Activated CD4-positive, alpha-beta memory T cell treated with anti-CD3 and anti-CD28 coated beads for 36 hours (primary cell): ENCODE results near the gene PPIF. TPM values are rescaled to one million over a fixed set of nuclear protein-coding genes. Genes with fewer than 3 reads are reported as not detected.
"Not testable (repeated sequence)": the region's sequence is repeated elsewhere in the genome, so short reads cannot be mapped to it uniquely, and the experiment has no call there.

Source experiments
- CTCF ChIA-PET: fragments of 350-600 bp; sonication (Branson Sonifier 250); formaldehyde crosslinking; loops from one replicate; lab custom pipeline; 2021; ENCODE audit warnings: antibody characterized with exemption, inconsistent platforms; lab: Charles Lee
- POLR2A ChIA-PET: fragments of 350-600 bp; sonication (Branson Sonifier 250); formaldehyde crosslinking; loops from one replicate; lab custom pipeline; 2021; ENCODE audit warnings: antibody characterized with exemption; lab: Charles Lee
- DNase-seq: peaks from one replicate; pipeline ENCODE4 v3.0.0-alpha.2; 2020
- H3K27ac Mint-ChIP-seq: one replicate; pipeline ENCODE4 v1.8.0; 2021; ENCODE audit warnings: mixed read lengths
- H3K27me3 Mint-ChIP-seq: one replicate; pipeline ENCODE4 v1.8.0; 2021; ENCODE audit warnings: mixed read lengths
- H3K36me3 Mint-ChIP-seq: one replicate; pipeline ENCODE4 v1.8.0; 2021; ENCODE audit warnings: mixed read lengths
- H3K4me1 Mint-ChIP-seq: one replicate; pipeline ENCODE4 v1.8.0; 2021; ENCODE audit warnings: low read depth, mixed read lengths
- H3K4me3 Mint-ChIP-seq: one replicate; pipeline ENCODE4 v1.8.0; 2021; ENCODE audit warnings: mild to moderate bottlenecking, mixed read lengths
- H3K9me3 Mint-ChIP-seq: one replicate; pipeline ENCODE4 v1.8.0; 2021; ENCODE audit warnings: mixed read lengths
- intact Hi-C: fragments of 100-400 bp; cut with micrococcal nuclease; formaldehyde crosslinking; loops from one replicate; pipeline ENCODE4 v1.15.1; 2023
- total RNA-seq, 2 experiments: library from RNA; stranded (reverse); gene quantifications; one replicate each; pipeline ENCODE4 v1.2.3, GENCODE V29; 2021

PPIF gene
- total RNA-seq, 2 experiments from 2014 or later, result 87.2 to 94.0 TPM

- intact Hi-C loops, result no loop called here
- no peaks in the 10 kb centered on the region for H3K36me3 Mint-ChIP-seq
Measured at GRCh38 chr10:79334573-79334972, 12.7 kb upstream of the PPIF start.

DNA sequence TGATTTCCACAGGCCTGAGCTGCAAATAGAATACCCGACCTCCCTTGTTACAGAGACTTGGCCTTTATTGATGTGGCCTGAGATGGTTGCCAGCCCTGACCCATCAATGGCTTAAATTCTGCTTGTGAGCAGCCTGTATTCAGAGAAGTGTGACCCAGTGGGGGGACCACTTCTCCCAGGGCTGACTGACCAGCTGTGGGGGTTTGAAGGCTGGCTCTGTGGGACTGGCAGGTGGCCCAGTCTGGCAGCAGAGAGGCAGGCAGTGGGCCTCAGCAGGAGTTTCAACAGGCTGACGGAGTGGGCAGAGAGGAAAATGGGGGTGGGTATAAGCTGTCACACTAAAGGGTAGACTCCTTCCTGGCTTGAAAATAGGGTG lies 12.2 kb upstream of the PPIF start:
- intact Hi-C loops, result no loop called here
- Mint-ChIP-seq H3K27me3 (no peaks in the 10 kb centered on the region), H3K27ac (no peak overlapping the region), H3K4me3 (no peak overlapping the region), H3K4me1 (peaks cover 34% of the 10 kb centered on the region), H3K9me3 (no peaks in the 10 kb centered on the region), H3K36me3 (no peaks in the 10 kb centered on the region)
- POLR2A ChIA-PET, result interaction anchor here (1.5 kb wide), 2 partner anchors 13 kb away, joined by 5 to 10 read pairs; no protein-coding TSS in a partner anchor
- DNase-seq, result no peak
- CTCF ChIA-PET, result interaction anchor here (1.0 to 4.7 kb wide), 3 partner anchors 10 to 17 kb away, joined by 3 to 36 read pairs (median 4); partner anchors contain the start of gene PPIF

More at GRCh38 chr10:79334573-79334972, 12.7 kb upstream of the PPIF start:
- Mint-ChIP-seq H3K4me3 (no peak overlapping the region), H3K27ac (no peak overlapping the region), H3K27me3 (no peaks in the 10 kb centered on the region), H3K9me3 (no peaks in the 10 kb centered on the region), H3K4me1 (peaks cover 36% of the 10 kb centered on the region)
- DNase-seq, result no peak
- POLR2A ChIA-PET, result interaction anchor here (1.5 kb wide), 2 partner anchors 13 kb away, joined by 5 to 10 read pairs; no protein-coding TSS in a partner anchor
- CTCF ChIA-PET, result interaction anchor here (1.0 to 4.7 kb wide), 4 partner anchors 11 to 133 kb away, joined by 3 to 36 read pairs (median 4); partner anchors contain the start of gene PPIF

- H3K27ac Mint-ChIP-seq, result peak overlapping the region; percentile 38
- H3K4me1 Mint-ChIP-seq, result peaks cover 33% of the 10 kb centered on the region
- POLR2A ChIA-PET, result interaction anchor here (1.5 kb wide), 1 partner anchor 12 kb away, joined by 5 read pairs; no protein-coding TSS in a partner anchor
- H3K27me3 Mint-ChIP-seq, result no peaks in the 10 kb centered on the region
- CTCF ChIA-PET, result interaction anchor here (1.0 to 4.7 kb wide), 3 partner anchors 10 to 18 kb away, joined by 3 to 36 read pairs (median 4); partner anchors contain the start of gene PPIF
- H3K36me3 Mint-ChIP-seq, result no peaks in the 10 kb centered on the region
- no peak for DNase-seq
- H3K4me3 Mint-ChIP-seq, result no peak overlapping the region
- intact Hi-C loops, result no loop called here
- H3K9me3 Mint-ChIP-seq, result no peaks in the 10 kb centered on the region
Measured at GRCh38 chr10:79335470-79336235, 11.6 kb upstream of the PPIF start.

GRCh38 chr10:79336276-79336675 lies 11.0 kb upstream of the PPIF start:
- H3K4me3 Mint-ChIP-seq, result no peak overlapping the region
- no peak overlapping the region for H3K27ac Mint-ChIP-seq
- intact Hi-C loops, result no loop called here
- no peaks in the 10 kb centered on the region for H3K27me3 Mint-ChIP-seq
- peaks cover 27% of the 10 kb centered on the region for H3K4me1 Mint-ChIP-seq
- H3K36me3 Mint-ChIP-seq, result no peaks in the 10 kb centered on the region
- no peaks in the 10 kb centered on the region for H3K9me3 Mint-ChIP-seq
- ChIA-PET POLR2A (no interaction called here), CTCF (interaction anchor here (4.7 kb wide), 1 partner anchor 9 kb away, joined by 36 read pairs; the partner anchor contains the start of gene PPIF)
- DNase-seq, result no peak

- Mint-ChIP-seq H3K27ac (no peak overlapping the region), H3K4me1 (peaks cover 24% of the 10 kb centered on the region), H3K27me3 (no peaks in the 10 kb centered on the region), H3K9me3 (no peaks in the 10 kb centered on the region), H3K4me3 (no peak overlapping the region), H3K36me3 (no peaks in the 10 kb centered on the region)
- ChIA-PET CTCF (interaction anchor here (4.7 kb wide), 1 partner anchor 9 kb away, joined by 36 read pairs; the partner anchor contains the start of gene PPIF), POLR2A (interaction anchor here (1.2 kb wide), 1 partner anchor 12 kb away, joined by 5 read pairs; no protein-coding TSS in a partner anchor)
- no peak for DNase-seq
- intact Hi-C loops, result no loop called here
Measured at GRCh38 chr10:79336739-79337138, 10.5 kb upstream of the PPIF start.

- H3K27me3 Mint-ChIP-seq, intact Hi-C loops, DNase-seq, H3K27ac Mint-ChIP-seq, H3K9me3 Mint-ChIP-seq, H3K36me3 Mint-ChIP-seq, H3K4me3 Mint-ChIP-seq, CTCF ChIA-PET: not testable (repeated sequence)
- H3K4me1 Mint-ChIP-seq, result peaks cover 16% of the 10 kb centered on the region
- POLR2A ChIA-PET, result interaction anchor here (1.2 kb wide), 2 partner anchors 10 kb away, joined by 4 to 5 read pairs; no protein-coding TSS in a partner anchor
Measured at GRCh38 chr10:79337783-79338469, 9.3 kb upstream of the PPIF start.

GRCh38 chr10:79339266-79339665 lies 8.0 kb upstream of the PPIF start:
- POLR2A ChIA-PET, result interaction anchor here (1.2 kb wide), 1 partner anchor 9 kb away, joined by 4 read pairs; no protein-coding TSS in a partner anchor
- no peak for DNase-seq
- H3K27ac Mint-ChIP-seq, result no peak overlapping the region
- intact Hi-C loops, result no loop called here
- H3K36me3 Mint-ChIP-seq, result no peaks in the 10 kb centered on the region
- H3K27me3 Mint-ChIP-seq, result no peaks in the 10 kb centered on the region
- H3K4me1 Mint-ChIP-seq, result peaks cover 8% of the 10 kb centered on the region
- CTCF ChIA-PET, result no interaction called here
- H3K4me3 Mint-ChIP-seq, result no peak overlapping the region
- H3K9me3 Mint-ChIP-seq, result no peaks in the 10 kb centered on the region

- CTCF ChIA-PET, result no interaction called here
- Mint-ChIP-seq H3K4me1 (no peaks in the 10 kb centered on the region), H3K36me3 (no peaks in the 10 kb centered on the region), H3K27me3 (no peaks in the 10 kb centered on the region), H3K9me3 (no peaks in the 10 kb centered on the region), H3K27ac (no peak overlapping the region), H3K4me3 (no peak overlapping the region)
- intact Hi-C loops, result loop anchor here (10.0 kb wide), 1 partner anchor 864 kb away; the partner anchor contains the start of gene ANXA11
- POLR2A ChIA-PET, result interaction anchor here (0.6 kb wide), 1 partner anchor 10 kb away, joined by 3 read pairs; no protein-coding TSS in a partner anchor
- DNase-seq, result no peak
Measured at GRCh38 chr10:79340646-79341244, 6.5 kb upstream of the PPIF start.

- intact Hi-C loops, result loop anchor here (10.0 kb wide), 1 partner anchor 862 kb away; the partner anchor contains the start of gene ANXA11
- Mint-ChIP-seq H3K4me3 (no peak overlapping the region), H3K9me3 (no peaks in the 10 kb centered on the region), H3K27me3 (no peaks in the 10 kb centered on the region), H3K4me1 (peaks cover 4% of the 10 kb centered on the region), H3K27ac (no peak overlapping the region), H3K36me3 (no peaks in the 10 kb centered on the region)
- POLR2A ChIA-PET, result no interaction called here
- DNase-seq, result peak; percentile 5
- CTCF ChIA-PET, result interaction anchor here (0.7 to 5.8 kb wide), 4 partner anchors 7 to 49 kb away, joined by 3 to 36 read pairs (median 3); no protein-coding TSS in a partner anchor
Measured at GRCh38 chr10:79342295-79342761, 4.9 kb upstream of the PPIF start.

DNA sequence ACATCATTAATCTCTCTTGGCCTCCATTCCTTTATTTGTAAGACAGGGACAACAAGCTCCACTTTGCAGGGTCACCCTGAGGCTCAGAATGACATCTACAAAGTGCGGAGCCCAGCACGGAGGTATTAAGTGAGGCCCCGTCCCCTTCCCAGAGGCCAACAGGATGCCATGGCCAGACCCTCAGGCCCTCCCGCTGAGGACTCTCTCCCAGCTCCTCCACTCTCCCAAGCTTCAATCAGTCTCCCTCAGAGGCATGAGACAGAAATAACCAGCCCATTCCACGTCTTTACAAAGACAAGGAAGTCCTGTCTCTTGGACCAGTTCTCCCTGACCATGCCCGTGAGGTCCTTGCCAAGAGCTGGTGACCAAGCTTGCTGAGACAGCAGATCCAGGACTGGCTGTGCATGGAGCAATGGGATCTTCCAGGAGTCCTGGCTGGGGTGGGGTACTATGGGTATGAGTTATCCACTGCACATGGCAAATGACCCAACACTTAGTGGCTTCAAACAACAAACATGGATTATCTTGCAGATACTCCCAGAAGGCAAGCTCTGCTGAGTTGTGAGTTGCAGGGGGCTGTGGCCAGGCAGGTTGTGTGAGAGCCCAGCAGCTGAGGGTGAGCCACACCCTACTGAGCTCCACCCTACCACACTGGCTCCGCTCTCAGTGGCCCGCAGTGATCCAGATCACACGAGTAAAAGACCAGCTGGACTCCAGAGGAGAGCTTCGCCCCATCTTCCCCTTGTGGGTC lies 4.3 kb upstream of the PPIF start:
- POLR2A ChIA-PET, result no interaction called here
- H3K27me3 Mint-ChIP-seq, result no peaks in the 10 kb centered on the region
- H3K36me3 Mint-ChIP-seq, result no peaks in the 10 kb centered on the region
- intact Hi-C loops, result loop anchor here (10.0 kb wide), 1 partner anchor 862 kb away; the partner anchor contains the start of gene ANXA11
- no peak overlapping the region for H3K27ac Mint-ChIP-seq
- no peak overlapping the region for H3K4me3 Mint-ChIP-seq
- H3K9me3 Mint-ChIP-seq, result no peaks in the 10 kb centered on the region
- peak; percentile 2 for DNase-seq
- peaks cover 4% of the 10 kb centered on the region for H3K4me1 Mint-ChIP-seq
- CTCF ChIA-PET, result interaction anchor here (0.7 to 5.8 kb wide), 5 partner anchors 8 to 50 kb away, joined by 3 to 36 read pairs (median 3); no protein-coding TSS in a partner anchor
